ENCODE measurements around the gene ECSIT.

Gene ECSIT

GRCh38 chr19:11551603-11552235 lies 22.8 kb upstream of the ECSIT start:
- Histone ChIP-seq H3K27me3 (replicated peaks; ENCODE audit: control insufficient read depth, insufficient read depth, low read length, poor library complexity, severe bottlenecking) (no peaks in the 10 kb centered on the region), H3K9me3 (ENCODE audit: control insufficient read depth, low read length) (no peaks in the 10 kb centered on the region), H3K4me3 (ENCODE audit: insufficient read depth, low read depth, low read length, poor library complexity, severe bottlenecking) (no peak overlapping the region), H3K27ac (ENCODE audit: insufficient read depth, low read length, poor library complexity, severe bottlenecking) (no peak overlapping the region), H3K36me3 (ENCODE audit: control insufficient read depth, insufficient read depth, low read length) (peaks cover 29% of the 10 kb centered on the region), H3K4me1 (ENCODE audit: control insufficient read depth, insufficient read depth, low read length, poor library complexity, severe bottlenecking) (no peaks in the 10 kb centered on the region)
- DNase-seq = no peak

GRCh38 chr19:11550265-11550664 lies 21.3 kb upstream of the ECSIT start:
- no peaks in the 10 kb centered on the region for H3K9me3 ChIP-seq (ENCODE audit: control insufficient read depth, low read length)
- H3K4me1 ChIP-seq (ENCODE audit: control insufficient read depth, insufficient read depth, low read length, poor library complexity, severe bottlenecking) = no peaks in the 10 kb centered on the region
- no peak overlapping the region for H3K4me3 ChIP-seq (ENCODE audit: insufficient read depth, low read depth, low read length, poor library complexity, severe bottlenecking)
- no peaks in the 10 kb centered on the region for H3K27me3 ChIP-seq (replicated peaks; ENCODE audit: control insufficient read depth, insufficient read depth, low read length, poor library complexity, severe bottlenecking)
- peaks cover 24% of the 10 kb centered on the region for H3K36me3 ChIP-seq (ENCODE audit: control insufficient read depth, insufficient read depth, low read length)
- no peak overlapping the region for H3K27ac ChIP-seq (ENCODE audit: insufficient read depth, low read length, poor library complexity, severe bottlenecking)
- no peak for DNase-seq

GRCh38 chr19:11549386-11549953 lies 20.5 kb upstream of the ECSIT start:
- no peak for DNase-seq
- H3K36me3 ChIP-seq (ENCODE audit: control insufficient read depth, insufficient read depth, low read length) = peaks cover 22% of the 10 kb centered on the region
- no peak overlapping the region for H3K27ac ChIP-seq (ENCODE audit: insufficient read depth, low read length, poor library complexity, severe bottlenecking)
- no peaks in the 10 kb centered on the region for H3K27me3 ChIP-seq (replicated peaks; ENCODE audit: control insufficient read depth, insufficient read depth, low read length, poor library complexity, severe bottlenecking)
- no peak overlapping the region for H3K4me3 ChIP-seq (ENCODE audit: insufficient read depth, low read depth, low read length, poor library complexity, severe bottlenecking)
- no peaks in the 10 kb centered on the region for H3K4me1 ChIP-seq (ENCODE audit: control insufficient read depth, insufficient read depth, low read length, poor library complexity, severe bottlenecking)
- H3K9me3 ChIP-seq (ENCODE audit: control insufficient read depth, low read length) = no peaks in the 10 kb centered on the region

GRCh38 chr19:11547929-11548700 lies 19.2 kb upstream of the ECSIT start:
- H3K27me3 ChIP-seq (replicated peaks; ENCODE audit: control insufficient read depth, insufficient read depth, low read length, poor library complexity, severe bottlenecking) = no peaks in the 10 kb centered on the region
- no peak for DNase-seq
- no peaks in the 10 kb centered on the region for H3K4me1 ChIP-seq (ENCODE audit: control insufficient read depth, insufficient read depth, low read length, poor library complexity, severe bottlenecking)
- no peak overlapping the region for H3K4me3 ChIP-seq (ENCODE audit: insufficient read depth, low read depth, low read length, poor library complexity, severe bottlenecking)
- peaks cover 9% of the 10 kb centered on the region for H3K36me3 ChIP-seq (ENCODE audit: control insufficient read depth, insufficient read depth, low read length)
- no peaks in the 10 kb centered on the region for H3K9me3 ChIP-seq (ENCODE audit: control insufficient read depth, low read length)
- no peak overlapping the region for H3K27ac ChIP-seq (ENCODE audit: insufficient read depth, low read length, poor library complexity, severe bottlenecking)

GRCh38 chr19:11541238-11541637 lies 12.3 kb upstream of the ECSIT start:
- Histone ChIP-seq H3K4me1 (ENCODE audit: control insufficient read depth, insufficient read depth, low read length, poor library complexity, severe bottlenecking) (no peaks in the 10 kb centered on the region), H3K27me3 (replicated peaks; ENCODE audit: control insufficient read depth, insufficient read depth, low read length, poor library complexity, severe bottlenecking) (peaks cover 17% of the 10 kb centered on the region), H3K4me3 (ENCODE audit: insufficient read depth, low read depth, low read length, poor library complexity, severe bottlenecking) (no peak overlapping the region), H3K27ac (ENCODE audit: insufficient read depth, low read length, poor library complexity, severe bottlenecking) (no peak overlapping the region), H3K9me3 (ENCODE audit: control insufficient read depth, low read length) (no peaks in the 10 kb centered on the region), H3K36me3 (ENCODE audit: control insufficient read depth, insufficient read depth, low read length) (no peaks in the 10 kb centered on the region)
- no peak for DNase-seq

- Histone ChIP-seq H3K27ac (ENCODE audit: insufficient read depth, low read length, poor library complexity, severe bottlenecking) (no peak overlapping the region), H3K4me3 (ENCODE audit: insufficient read depth, low read depth, low read length, poor library complexity, severe bottlenecking) (no peak overlapping the region), H3K4me1 (ENCODE audit: control insufficient read depth, insufficient read depth, low read length, poor library complexity, severe bottlenecking) (peaks cover 6% of the 10 kb centered on the region), H3K9me3 (ENCODE audit: control insufficient read depth, low read length) (no peaks in the 10 kb centered on the region), H3K36me3 (ENCODE audit: control insufficient read depth, insufficient read depth, low read length) (no peaks in the 10 kb centered on the region), H3K27me3 (replicated peaks; ENCODE audit: control insufficient read depth, insufficient read depth, low read length, poor library complexity, severe bottlenecking) (peaks cover 17% of the 10 kb centered on the region)
- DNase-seq = no peak
Measured at GRCh38 chr19:11540645-11541044, 11.7 kb upstream of the ECSIT start.

- no peak overlapping the region for H3K4me3 ChIP-seq (ENCODE audit: insufficient read depth, low read depth, low read length, poor library complexity, severe bottlenecking)
- no peaks in the 10 kb centered on the region for H3K9me3 ChIP-seq (ENCODE audit: control insufficient read depth, low read length)
- H3K4me1 ChIP-seq (ENCODE audit: control insufficient read depth, insufficient read depth, low read length, poor library complexity, severe bottlenecking) = peaks cover 6% of the 10 kb centered on the region
- peaks cover 17% of the 10 kb centered on the region for H3K27me3 ChIP-seq (replicated peaks; ENCODE audit: control insufficient read depth, insufficient read depth, low read length, poor library complexity, severe bottlenecking)
- DNase-seq = no peak
- H3K27ac ChIP-seq (ENCODE audit: insufficient read depth, low read length, poor library complexity, severe bottlenecking) = no peak overlapping the region
- H3K36me3 ChIP-seq (ENCODE audit: control insufficient read depth, insufficient read depth, low read length) = no peaks in the 10 kb centered on the region
Measured at GRCh38 chr19:11539495-11540365, 10.8 kb upstream of the ECSIT start.

GRCh38 chr19:11538232-11539036 lies 9.5 kb upstream of the ECSIT start, which contains the start of gene CNN1:
TSS of gene CNN1 (plus strand) at chr19:11538851. CDS start at chr19:11538928, 77 bp downstream.
- H3K27ac ChIP-seq (ENCODE audit: insufficient read depth, low read length, poor library complexity, severe bottlenecking) = no peak within 1 kb of the TSS
- no peak for DNase-seq
- peaks cover 17% of the 10 kb centered on the region for H3K27me3 ChIP-seq (replicated peaks; ENCODE audit: control insufficient read depth, insufficient read depth, low read length, poor library complexity, severe bottlenecking)
- H3K4me3 ChIP-seq (ENCODE audit: insufficient read depth, low read depth, low read length, poor library complexity, severe bottlenecking) = no peak within 1 kb of the TSS
- H3K36me3 ChIP-seq (ENCODE audit: control insufficient read depth, insufficient read depth, low read length) = no peaks in the 10 kb centered on the region
- peaks cover 6% of the 10 kb centered on the region for H3K4me1 ChIP-seq (ENCODE audit: control insufficient read depth, insufficient read depth, low read length, poor library complexity, severe bottlenecking)
- H3K9me3 ChIP-seq (ENCODE audit: control insufficient read depth, low read length) = no peaks in the 10 kb centered on the region
